SKM-1 (cell line): ENCODE measurements around the gene LRRC72.
"Not testable (repeated sequence)": the region's sequence is repeated elsewhere in the genome, so short reads cannot be mapped to it uniquely, and the experiment has no call there.

Experiments used
- DNase-seq: peaks from one replicate; lab custom pipeline; 2025; ENCODE audit not compliant: unreplicated experiment; lab: John Stamatoyannopoulos, UW

LRRC72 gene

GRCh38 chr7:16571941-16572340 lies 45.3 kb downstream of the LRRC72 start:
- no peak for DNase-seq

- no peak for DNase-seq
Observed at GRCh38 chr7:16579216-16579615, 52.6 kb downstream of the LRRC72 start.

DNA sequence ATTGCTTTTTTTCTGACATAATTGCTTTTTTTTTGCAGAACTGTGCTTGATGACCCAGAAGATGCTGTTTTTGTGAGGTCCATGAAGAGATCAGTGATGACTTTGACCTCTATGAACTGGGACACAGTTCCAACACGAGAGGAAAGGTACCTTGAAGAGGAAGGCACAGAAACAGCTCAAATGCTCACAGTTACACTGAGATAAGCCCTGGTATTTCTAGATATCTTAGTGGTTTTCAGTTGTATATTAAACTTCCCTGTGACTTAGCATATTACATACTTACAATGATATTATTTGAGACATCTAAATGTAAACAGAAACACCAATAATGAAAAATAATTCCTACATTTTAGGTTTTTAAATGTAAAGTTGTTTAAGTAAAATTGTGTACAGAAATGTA lies 54.7 kb downstream of the LRRC72 start:
- DNase-seq: no peak

DNA sequence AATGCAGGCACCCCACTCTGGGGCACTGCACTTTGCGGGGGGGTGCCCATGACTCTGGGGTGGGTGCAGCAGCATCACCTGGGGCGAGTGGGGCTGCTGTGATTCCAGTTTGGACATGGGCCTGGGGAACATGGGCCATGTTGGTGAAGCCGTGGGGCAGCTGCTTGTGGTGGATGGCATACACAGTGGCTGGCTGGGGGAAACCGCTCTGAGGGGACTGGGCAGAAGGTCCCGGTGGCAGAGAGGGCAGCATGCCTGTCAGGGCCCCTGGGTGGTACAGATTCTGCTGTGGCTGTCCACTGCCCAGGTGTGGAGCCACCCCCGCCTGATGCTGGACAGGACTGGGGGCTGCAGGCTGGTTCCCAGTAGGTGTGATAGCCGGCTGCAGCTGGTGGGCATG lies 57.2 kb downstream of the LRRC72 start:
- DNase-seq: no peak

DNA sequence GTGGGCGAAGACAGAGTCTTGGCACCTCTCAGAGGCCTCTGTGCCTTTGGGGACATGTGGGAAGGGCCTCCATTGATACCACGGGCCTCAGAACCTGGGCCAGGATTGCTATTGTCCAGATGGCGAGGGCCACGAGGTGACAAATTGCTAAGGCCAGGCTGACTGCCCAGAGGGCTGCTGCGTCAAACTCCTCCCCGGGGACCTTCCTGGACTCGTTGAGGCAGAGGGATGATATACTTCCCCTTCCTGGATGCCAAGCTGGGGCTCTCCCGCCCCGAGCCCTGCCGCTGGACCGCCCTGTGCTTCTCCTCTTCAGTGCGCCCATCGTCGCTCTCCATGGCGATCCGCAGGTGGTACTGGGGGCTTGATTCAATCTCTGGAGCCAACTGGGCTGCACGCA lies 58.9 kb downstream of the LRRC72 start:
- DNase-seq: no peak

GRCh38 chr7:16586081-16586874 lies 59.7 kb downstream of the LRRC72 start:
- no peak for DNase-seq

DNA sequence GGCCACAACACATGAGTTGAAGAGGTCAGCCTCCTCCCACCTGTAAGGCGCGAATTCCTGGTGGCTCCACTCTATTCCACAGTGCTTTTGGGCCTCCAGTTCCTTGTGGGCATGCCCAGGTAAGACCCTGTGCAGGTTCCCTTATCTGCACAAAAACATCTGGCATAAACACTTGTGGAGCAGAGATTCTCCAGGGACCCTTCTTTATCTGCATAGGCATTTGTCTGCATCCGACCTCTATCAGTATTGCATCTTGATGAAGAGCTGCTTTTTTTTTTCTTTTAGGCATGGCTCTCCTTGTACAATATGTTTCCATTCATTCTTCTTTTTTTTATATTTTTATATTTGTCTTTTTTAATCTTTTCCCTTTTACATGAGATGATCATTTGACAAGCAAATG lies 60.5 kb downstream of the LRRC72 start:
- DNase-seq: no peak

GRCh38 chr7:16587790-16588189 lies 61.2 kb downstream of the LRRC72 start:
- DNase-seq: no peak

GRCh38 chr7:16589881-16590280 lies 63.3 kb downstream of the LRRC72 start:
- DNase-seq: no peak

- no peak for DNase-seq
Observed at GRCh38 chr7:16590424-16590823, 63.8 kb downstream of the LRRC72 start.

DNA sequence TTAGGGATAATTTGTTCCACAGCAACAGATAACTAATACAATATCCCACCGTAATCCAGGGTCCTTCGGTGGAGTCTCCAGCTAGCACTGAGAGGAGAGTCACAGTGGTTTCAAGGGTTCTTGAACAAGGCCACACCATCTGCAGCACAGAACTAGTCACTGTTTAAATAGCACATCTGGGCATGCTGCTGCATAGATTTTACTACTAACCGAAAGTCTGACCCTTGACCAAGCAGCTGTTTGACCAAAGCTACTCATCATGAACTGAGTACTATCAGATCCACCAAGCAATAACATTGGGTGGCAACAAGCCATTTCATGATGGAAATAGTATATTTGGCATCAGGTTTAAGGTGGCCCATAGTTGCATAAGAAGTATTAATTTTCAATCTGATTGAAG lies 65.8 kb downstream of the LRRC72 start:
- no peak for DNase-seq

DNA sequence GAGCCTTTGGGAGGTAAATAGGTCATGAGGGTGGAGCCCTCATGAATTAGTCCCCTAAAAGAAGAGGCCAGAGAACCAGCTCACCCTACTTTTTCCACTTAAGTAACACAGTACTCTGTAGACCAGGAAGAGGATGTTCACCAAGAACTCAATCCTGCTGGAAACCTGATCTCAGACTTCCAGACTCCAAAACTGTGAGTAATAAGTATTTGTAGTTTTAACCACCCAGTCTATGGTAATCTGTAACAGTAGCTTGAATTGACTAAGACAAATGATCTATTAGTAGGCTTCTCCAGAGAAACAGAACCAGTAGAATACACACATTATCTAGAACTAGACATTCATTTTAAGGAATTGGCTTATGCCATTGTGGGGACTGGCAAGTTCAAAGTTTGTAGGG lies 67.4 kb downstream of the LRRC72 start:
- no peak for DNase-seq

GRCh38 chr7:16594676-16595075 lies 68.1 kb downstream of the LRRC72 start:
- no peak for DNase-seq

GRCh38 chr7:16595596-16595995 lies 69.0 kb downstream of the LRRC72 start:
- not testable (repeated sequence) for DNase-seq

DNA sequence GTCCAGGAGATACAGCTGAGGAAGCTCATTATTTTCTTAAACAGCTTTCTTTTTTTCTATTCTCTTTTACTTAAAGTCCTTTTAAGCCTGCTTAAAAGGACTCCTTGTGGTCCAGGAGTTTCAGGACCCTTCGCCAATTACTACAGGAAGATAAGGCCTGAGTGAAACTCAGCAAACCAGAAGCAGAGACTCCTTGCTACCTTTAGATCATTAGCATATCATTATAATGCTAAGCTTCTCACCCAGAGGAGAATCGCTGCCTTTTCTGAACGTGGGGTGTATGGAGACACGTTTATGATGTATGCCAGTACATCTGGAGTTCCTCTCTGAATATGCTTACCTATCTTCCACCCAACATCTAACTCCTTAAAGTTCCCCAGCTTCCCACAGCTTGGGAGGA lies 71.4 kb downstream of the LRRC72 start:
- DNase-seq: no peak

GRCh38 chr7:16599860-16600259 lies 73.2 kb downstream of the LRRC72 start:
- no peak for DNase-seq

- no peak for DNase-seq
Observed at GRCh38 chr7:16603633-16604032, 77.0 kb downstream of the LRRC72 start.

GRCh38 chr7:16604054-16604453 lies 77.4 kb downstream of the LRRC72 start:
- DNase-seq: no peak

- DNase-seq: no peak
Observed at GRCh38 chr7:16606704-16607103, 80.1 kb downstream of the LRRC72 start.

DNA sequence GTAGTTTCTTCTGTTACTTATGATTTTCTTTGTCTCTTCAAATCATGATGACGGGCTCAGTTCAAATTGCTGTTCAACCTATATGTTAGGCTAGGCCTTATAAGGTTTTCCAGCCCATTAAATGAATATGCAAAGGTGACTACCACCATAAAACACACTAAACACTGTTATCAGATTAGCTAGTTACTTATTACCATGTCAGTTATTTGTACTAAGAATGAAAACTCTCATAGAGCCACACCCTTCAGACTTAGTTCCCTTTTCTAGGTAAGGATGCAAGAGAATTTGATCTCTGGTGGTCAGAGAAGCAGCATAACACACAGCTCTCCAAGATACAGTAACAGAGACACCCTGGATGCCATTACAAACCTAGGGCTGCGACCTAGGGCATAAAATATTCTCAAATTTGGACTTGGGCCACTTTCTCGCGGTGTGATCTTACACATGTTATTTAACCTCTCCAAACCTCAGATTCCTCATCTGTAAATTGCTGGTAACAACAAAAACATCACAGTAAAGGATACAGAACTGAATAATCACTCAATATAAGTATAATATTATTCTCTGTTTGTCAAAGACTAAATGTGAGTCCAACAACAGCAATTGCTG lies 83.3 kb downstream of the LRRC72 start:
- DNase-seq: no peak

- no peak for DNase-seq
Observed at GRCh38 chr7:16611711-16612110, 85.1 kb downstream of the LRRC72 start.

DNA sequence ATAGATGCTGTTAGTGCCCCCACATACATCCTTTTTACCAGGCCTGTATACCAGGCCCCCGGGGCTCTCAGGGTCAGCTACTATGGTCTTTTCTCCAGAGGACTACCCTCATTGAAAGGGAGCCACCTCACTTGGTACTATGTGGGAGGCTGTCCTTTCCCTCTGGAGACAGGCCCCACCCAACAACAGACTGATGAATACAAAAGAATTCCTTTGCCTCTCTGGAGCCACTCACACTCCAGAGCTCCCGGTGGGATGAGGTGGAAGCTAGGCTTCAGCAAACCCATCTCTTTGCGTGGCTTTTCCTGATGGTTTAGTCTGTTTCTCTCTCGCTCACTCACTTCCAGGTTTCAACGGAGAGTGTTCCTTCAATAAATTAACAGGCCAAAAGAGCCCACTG lies 88.6 kb downstream of the LRRC72 start:
- no peak for DNase-seq

DNA sequence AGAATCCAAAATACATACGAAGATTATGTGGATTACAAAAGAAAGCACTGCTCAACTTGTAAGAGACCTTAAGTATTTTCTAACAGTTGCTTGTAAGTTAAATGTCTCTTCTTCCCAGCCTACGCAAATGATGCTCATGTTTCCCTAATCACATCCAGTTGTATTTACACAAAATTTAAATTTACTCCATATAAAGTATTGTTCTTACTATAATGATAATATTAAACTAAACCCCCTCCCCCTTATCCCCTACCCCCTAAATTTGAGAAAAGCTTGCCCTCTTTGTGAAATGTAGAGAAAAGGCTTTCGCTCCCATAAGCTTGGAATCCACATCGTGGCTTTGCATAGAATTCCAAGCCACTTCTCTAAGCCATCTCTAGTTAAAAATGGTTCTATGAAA lies 89.5 kb downstream of the LRRC72 start:
- no peak for DNase-seq
